ENCODE measurements around the gene TNC.

DNA sequence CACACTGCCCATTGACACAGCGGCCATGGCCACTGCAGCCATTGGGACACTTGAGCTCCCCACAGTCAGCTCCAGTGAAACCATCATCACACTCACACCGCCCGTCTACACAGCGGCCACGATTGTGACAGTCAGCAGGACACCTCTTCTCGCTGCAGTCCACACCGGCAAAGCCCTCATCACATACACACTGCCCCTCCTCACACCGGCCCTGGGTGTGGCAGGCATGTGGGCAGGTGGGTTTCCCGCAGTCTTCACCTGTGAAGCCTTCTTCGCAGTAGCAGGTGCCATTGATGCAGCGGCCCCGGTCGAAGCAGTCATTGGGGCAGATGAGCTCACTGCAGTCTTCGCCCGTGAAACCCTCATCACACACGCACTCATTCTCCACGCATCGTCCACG lies 31.5 kb downstream of the TNC start:
- TF ChIP-seq, protein P1, sequence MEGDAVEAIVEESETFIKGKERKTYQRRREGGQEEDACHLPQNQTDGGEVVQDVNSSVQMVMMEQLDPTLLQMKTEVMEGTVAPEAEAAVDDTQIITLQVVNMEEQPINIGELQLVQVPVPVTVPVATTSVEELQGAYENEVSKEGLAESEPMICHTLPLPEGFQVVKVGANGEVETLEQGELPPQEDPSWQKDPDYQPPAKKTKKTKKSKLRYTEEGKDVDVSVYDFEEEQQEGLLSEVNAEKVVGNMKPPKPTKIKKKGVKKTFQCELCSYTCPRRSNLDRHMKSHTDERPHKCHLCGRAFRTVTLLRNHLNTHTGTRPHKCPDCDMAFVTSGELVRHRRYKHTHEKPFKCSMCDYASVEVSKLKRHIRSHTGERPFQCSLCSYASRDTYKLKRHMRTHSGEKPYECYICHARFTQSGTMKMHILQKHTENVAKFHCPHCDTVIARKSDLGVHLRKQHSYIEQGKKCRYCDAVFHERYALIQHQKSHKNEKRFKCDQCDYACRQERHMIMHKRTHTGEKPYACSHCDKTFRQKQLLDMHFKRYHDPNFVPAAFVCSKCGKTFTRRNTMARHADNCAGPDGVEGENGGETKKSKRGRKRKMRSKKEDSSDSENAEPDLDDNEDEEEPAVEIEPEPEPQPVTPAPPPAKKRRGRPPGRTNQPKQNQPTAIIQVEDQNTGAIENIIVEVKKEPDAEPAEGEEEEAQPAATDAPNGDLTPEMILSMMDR (IDR thresholded peaks at IDR 0.05): no peak
- no peak for TF ChIP-seq EZH2 (IDR thresholded peaks at IDR 0.05; ENCODE audit: borderline replicate concordance, insufficient read depth, low read depth, low read length, poor library complexity, severe bottlenecking)

All from B cell (primary cell).